Activated CD8-positive, alpha-beta memory T cell treated with anti-CD3 and anti-CD28 coated beads, Interleukin-2, amount 50 U/mL, for 4 hours (primary cell): Measurements from ENCODE around the gene IQGAP2.

Experiments used
- DNase-seq: peaks from one replicate; pipeline ENCODE4 v3.0.0-alpha.2; 2020

The IQGAP2 gene

GRCh38 chr5:76384189-76384588 is 18.9 kb upstream of the IQGAP2 start:
- no peak for DNase-seq

DNA sequence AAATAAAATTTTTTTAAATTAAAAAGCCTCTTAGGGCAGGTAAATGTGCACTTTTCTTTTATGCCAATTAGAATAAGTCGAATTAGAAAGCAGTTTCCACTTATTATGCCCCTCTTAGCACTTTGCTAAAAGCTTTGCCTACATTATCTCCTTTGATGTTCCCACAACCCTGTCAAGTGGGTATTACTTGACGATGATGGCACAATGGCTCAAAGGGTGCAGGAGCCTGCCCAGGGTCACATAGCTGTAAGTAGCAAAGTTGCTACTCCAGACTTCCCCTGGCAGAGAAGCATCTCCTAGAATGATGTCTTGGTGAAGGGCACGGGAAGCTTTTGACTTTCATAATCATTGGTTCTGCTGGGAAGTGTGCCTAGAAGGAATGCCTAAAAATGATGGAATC is 18.4 kb upstream of the IQGAP2 start:
- no peak for DNase-seq

DNA sequence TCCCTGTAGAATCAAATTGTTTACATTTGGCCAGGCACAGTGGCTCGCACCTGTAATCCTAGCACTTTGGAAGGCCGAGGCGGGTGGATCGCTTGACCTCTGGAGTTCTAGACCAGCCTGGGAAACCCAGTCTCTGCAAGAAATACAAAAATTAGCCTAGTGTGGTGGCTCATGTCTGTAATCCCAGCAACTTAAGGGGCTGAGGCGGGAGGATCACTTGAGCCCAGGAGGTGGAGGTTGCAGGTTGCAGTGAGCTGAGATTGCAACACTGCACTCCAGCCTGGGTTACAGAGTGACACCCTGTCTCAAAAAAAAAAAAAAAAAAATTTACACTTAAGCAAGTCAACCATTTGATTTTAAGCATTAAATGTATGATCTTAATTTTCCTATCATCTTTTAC is 17.5 kb upstream of the IQGAP2 start:
- no peak for DNase-seq

DNA sequence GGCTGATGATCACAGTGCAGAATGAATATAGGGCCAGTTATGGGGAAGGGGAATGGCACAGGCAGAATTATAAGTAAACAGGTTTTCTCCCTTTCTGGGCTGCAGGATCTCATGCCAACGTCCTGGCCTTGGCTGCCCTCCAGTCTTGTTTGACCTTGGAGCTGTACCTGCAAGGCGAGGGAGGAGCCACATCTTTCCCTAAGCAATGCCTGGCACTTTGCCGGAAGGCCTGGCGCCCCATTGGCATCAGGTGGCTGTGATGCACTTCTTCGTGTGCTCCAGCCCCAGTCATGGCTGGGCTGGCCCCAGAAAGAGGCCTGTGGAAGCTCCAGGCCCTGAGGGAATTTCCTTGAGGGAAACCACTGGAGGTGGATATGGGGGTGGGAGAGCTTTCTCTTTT is 16.7 kb upstream of the IQGAP2 start:
- DNase-seq, result no peak

DNA sequence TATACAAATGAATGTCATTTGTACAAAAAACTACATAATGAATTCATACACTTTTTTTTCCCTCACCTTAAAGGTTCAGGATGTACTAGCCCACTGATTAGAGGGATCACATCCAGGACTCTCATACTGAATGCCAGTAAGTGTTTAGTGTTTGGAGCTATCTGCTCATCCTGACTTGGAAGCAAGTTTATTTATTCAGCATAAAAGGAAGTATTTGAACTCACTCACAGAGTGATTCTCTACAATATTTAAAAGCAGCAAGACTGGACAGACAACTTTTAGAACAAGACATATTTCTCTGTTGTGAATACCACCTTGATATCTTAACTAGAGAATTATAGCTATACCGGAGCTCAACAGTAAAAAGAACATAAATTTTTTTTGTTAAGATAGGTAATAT is 14.8 kb upstream of the IQGAP2 start:
- no peak for DNase-seq

- no peak for DNase-seq
These were observed 14.1 kb upstream of the IQGAP2 start for GRCh38 chr5:76388791-76389512.

DNA sequence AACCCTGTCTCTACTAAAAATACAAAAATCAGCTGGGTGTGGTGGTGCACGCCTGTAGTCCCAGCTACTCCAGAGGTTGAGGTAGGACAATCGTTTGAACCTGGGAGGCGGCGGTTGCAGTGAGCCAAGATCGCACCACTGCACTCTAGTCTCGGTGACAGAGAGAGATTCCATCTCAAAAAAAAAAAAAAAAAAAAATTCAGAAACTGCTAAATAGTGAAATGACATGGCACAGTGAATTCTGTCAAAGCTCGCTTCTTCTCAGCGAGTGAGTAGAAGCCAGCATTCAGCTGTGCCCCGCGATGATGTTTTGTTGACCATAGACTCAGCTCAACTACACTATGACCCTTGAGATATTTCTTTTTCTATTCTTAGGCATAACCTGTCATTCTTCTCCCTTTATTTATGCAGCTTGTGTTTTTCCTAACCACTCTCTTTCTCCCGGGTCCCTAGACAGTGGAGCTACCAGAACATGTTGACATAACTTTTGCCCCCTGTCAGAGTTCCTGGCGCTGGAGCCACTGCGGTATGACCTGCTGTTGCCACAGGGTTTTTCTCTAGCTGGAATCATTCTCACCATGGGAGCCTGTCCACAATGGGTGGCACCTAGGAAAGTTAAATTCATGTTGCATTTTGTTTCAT is 13.5 kb upstream of the IQGAP2 start:
- DNase-seq, result no peak

DNA sequence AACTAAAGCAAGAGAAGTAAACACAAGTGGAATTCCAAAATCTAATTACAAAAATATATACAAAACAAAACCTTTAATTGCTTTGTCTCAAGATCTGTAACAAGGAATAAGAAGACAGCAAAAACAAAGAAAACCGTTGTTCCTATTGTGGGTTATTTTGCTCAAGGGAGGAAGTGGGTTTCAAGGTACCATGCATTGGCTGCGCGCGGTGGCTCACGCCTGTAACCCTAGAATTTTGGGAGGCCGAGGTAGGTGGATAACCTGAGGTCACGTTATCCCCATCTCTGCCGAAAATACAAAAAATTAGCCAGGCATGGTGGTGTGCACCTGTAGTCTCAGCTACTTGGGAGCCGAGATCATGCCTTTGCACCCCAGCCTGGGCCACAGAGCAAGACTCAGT is 12.1 kb upstream of the IQGAP2 start:
- no peak for DNase-seq

DNA sequence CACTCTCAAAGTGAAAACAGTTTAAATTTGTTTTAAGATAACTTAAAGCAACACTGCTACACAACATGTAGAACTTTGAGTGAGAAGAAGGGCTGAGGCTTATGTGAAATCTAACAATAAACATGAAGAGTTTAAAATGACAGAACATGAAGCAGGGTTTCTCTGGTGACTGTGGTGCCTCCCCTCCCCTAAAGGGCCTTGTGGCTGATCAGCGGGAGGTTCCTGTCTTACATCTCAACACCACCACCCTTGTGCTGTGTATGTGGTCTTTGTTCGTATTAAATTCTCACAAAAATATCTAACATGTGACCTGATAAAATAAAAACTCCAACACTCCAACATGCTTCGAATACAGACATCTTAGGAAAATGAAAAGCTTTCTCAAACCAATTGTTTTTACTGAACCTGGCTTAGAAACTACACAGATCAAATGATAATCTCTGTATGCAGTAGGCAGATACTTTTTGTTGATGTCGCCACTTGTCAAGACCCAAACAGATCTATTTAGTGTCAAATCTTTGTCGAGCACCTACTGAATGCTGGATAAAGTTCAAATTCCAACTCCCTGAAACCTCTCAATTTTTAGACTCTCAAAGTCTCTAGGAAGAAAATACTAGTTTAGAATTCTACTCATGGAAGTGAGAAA is 9.9 kb upstream of the IQGAP2 start:
- DNase-seq, result no peak

GRCh38 chr5:76397200-76397599 is 5.9 kb upstream of the IQGAP2 start:
- DNase-seq, result no peak

- no peak for DNase-seq
These were observed 3.8 kb upstream of the IQGAP2 start for GRCh38 chr5:76399268-76399667.

- no peak for DNase-seq
These were observed 2.6 kb upstream of the IQGAP2 start for GRCh38 chr5:76400466-76400865.

DNA sequence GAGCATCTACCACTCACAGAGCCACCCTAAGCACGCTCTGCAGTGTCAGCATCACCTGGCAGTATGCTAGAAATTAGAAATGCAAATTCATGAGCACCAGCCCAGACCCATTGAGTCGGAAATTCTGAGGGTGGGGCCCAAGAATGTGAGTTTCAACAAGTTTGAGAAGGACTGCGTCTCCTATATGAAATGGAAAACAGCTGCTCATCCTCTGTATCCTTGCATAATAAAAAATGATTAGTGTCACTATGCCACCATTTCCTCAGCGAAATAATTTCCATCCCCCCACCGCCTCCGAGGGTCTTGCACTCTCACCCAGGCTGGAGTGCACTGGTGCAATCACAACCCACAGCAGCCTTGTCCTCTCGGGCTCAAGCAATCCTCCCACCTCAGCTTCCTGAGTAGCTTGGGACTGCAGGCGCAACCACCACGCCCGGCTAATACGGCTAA is 1.3 kb upstream of the IQGAP2 start:
- DNase-seq, result peak; percentile 30

DNA sequence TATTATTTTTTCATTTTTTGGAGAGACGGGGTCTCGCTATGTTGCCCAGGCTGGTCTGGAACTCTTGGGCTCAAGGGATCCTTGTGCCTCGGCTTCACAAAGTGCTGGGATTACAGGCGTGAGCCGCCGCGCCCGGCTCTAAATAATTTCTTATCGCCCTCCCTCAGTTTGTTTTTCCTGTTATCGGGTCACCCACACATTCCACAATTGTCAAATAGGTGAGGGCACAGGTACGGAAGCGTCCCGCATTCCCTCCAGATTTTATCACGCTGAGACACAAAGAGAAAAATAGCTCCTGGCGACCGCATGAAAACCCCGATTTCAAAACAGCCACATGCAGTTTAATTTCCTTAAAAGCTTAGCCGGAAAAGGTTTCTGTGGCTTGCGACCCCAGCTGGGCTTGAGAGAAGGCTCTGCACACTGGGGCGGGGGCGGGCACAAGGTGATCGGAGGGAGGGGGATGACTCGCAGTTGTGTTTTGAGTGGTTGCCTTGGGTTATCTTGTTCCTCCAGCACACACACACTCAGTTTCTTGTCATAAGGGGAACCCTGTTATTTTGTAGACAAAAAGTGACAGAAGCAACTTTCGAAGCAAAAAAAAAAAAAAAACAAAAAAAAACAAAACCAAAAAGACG is 717 bp upstream of the IQGAP2 start:
- DNase-seq, result peak; percentile 68

GRCh38 chr5:76403766-76404222 is 709 bp downstream of the IQGAP2 start:
- peak; percentile 60 for DNase-seq

- peak; percentile 67 for DNase-seq
These were observed 1.4 kb downstream of the IQGAP2 start for GRCh38 chr5:76404223-76405211.

DNA sequence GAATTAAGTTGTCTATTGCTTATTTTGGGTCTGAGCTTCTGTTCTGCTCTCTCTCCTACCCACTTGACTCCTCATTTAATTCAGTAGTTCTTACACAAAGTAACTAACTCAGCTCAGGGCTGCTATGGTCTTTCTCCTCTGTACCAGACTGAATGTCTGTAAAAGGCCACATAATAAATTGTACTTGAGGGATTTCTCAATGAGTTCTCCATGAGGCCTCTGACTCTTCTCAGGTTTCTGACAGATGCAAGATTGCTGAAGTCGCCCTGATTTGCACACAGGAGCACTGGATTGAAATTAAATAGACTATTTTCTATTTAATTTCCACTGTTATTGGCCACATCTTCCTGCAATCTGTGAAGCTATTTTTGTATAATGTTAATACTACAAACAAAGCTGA is 2.9 kb downstream of the IQGAP2 start:
- no peak for DNase-seq

- DNase-seq, result no peak
These were observed 3.6 kb downstream of the IQGAP2 start for GRCh38 chr5:76406673-76407072.

GRCh38 chr5:76408104-76408654 is 5.1 kb downstream of the IQGAP2 start:
- no peak for DNase-seq

DNA sequence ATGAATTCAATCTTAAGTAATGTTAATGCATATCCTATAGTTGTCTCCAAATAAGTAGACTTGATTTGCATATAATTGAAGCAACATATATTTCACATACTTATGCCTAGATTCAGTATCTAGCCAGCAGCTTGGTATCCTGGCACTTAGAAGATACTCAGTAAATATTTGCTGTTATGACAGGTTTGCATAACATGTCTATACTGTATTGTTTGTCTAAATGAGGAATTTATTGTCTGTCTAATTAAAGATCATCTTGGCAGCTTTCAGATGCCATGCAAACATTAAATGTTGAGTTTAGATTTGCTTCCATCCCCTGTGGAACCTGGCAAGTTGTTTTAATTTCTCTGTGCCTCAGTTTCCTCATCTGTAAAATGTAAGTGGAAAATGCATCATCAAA is 9.4 kb downstream of the IQGAP2 start:
- no peak for DNase-seq

GRCh38 chr5:76413746-76414145 is 10.7 kb downstream of the IQGAP2 start:
- no peak for DNase-seq

DNA sequence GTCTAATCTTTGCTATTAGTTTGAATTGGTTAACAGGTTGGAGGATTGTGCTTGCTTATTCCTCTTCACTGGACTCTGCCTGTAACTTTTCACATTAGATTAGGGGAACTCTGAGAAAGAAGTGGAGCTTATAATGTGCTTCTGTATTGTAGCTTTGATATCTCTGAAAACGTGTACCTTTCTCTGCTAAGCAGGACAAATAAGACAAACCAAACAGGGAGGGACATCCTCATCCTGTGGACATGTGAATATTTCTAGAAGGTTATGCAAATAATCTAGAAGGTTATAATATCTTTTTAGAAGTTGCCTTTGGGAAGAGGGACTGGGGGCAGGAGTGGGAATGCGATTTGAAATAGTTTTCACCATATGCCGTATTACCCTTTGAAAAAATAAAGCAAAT is 11.7 kb downstream of the IQGAP2 start:
- no peak for DNase-seq
